PC-3 (cell line): ENCODE data around the gene DLGAP1. TPM values are rescaled to one million over a fixed set of nuclear protein-coding genes. Genes with fewer than 3 reads are reported as not detected.

Source experiments
- ATAC-seq: fragments of 200-7000 bp; cut with Tn5 transposase; 2 replicates; pipeline ENCODE4 v1.9.1; 2020; ENCODE audit warnings: mild to moderate bottlenecking, moderate library complexity
- BruUV-seq: library from RNA; stranded (reverse); fragments of 400-500 nt; replicated peaks from 2 replicates; lab custom pipeline; 2021; lab: Mats Ljungman, UMichigan
- CTCF ChIA-PET: fragments of 300-600 bp; sonication (Branson Sonifier 250); formaldehyde crosslinking; loops from one replicate; lab custom pipeline; 2022; ENCODE audit warnings: antibody characterized with exemption; lab: Charles Lee
- POLR2A ChIA-PET: fragments of 300-600 bp; sonication (Branson Sonifier 250); formaldehyde crosslinking; loops from one replicate; lab custom pipeline; 2022; ENCODE audit warnings: antibody characterized with exemption; ENCODE audit not compliant: unreplicated experiment; lab: Charles Lee
- DNase-seq: peaks from one replicate; pipeline ENCODE4 v3.0.0-alpha.2; 2015
- H2AFZ ChIP-seq: fragments of 300-600 bp; sonication (generic); 2 replicates; pipeline ENCODE4 v1.6.0; 2016; ENCODE audit warnings: antibody characterized with exemption, low read length
- H3F3A ChIP-seq: fragments of 300-600 bp; sonication (generic); one replicate; pipeline ENCODE4 v1.6.0; 2017; ENCODE audit warnings: antibody characterized with exemption, low read length, control low read depth, mild to moderate bottlenecking; ENCODE audit not compliant: unreplicated experiment
- H3K27ac ChIP-seq: fragments of 300-600 bp; sonication (generic); 2 replicates; pipeline ENCODE4 v1.5.1; 2016; ENCODE audit warnings: mild to moderate bottlenecking, low read length
- H3K27me3 ChIP-seq: fragments of 300-600 bp; sonication (generic); 2 replicates; pipeline ENCODE4 v1.6.1; 2016; ENCODE audit warnings: low read length, mixed read lengths
- H3K36me3 ChIP-seq: fragments of 300-600 bp; sonication (generic); 2 replicates; pipeline ENCODE4 v1.6.1; 2016; ENCODE audit warnings: low read depth, mixed run types, low read length, mixed read lengths
- H3K4me1 ChIP-seq: fragments of 300-600 bp; sonication (generic); 2 replicates; pipeline ENCODE4 v1.5.1; 2016; ENCODE audit warnings: low read length; ENCODE audit not compliant: insufficient read depth
- H3K4me2 ChIP-seq: fragments of 300-600 bp; sonication (generic); 2 replicates; pipeline ENCODE4 v1.6.0; 2016; ENCODE audit warnings: low read length
- H3K4me3 ChIP-seq: fragments of 300-600 bp; sonication (generic); 2 replicates; pipeline ENCODE4 v1.5.1; 2016; ENCODE audit warnings: mild to moderate bottlenecking, low read length, mixed read lengths
- H3K79me2 ChIP-seq: fragments of 300-600 bp; sonication (generic); 2 replicates; pipeline ENCODE4 v1.6.1; 2017; ENCODE audit warnings: low read length, mixed read lengths
- H3K9ac ChIP-seq: fragments of 300-600 bp; sonication (generic); 2 replicates; pipeline ENCODE4 v1.6.0; 2016; ENCODE audit warnings: mild to moderate bottlenecking, low read length
- H3K9me2 ChIP-seq: fragments of 300-600 bp; sonication (generic); replicated peaks from 2 replicates; pipeline ENCODE4 v1.6.1; 2016; ENCODE audit warnings: mixed run types, low read length, mixed read lengths
- H3K9me3 ChIP-seq: fragments of 300-600 bp; sonication (generic); 2 replicates; pipeline ENCODE4 v1.6.1; 2016; ENCODE audit warnings: low read length, mixed read lengths
- H4K20me1 ChIP-seq: fragments of 300-600 bp; sonication (generic); 2 replicates; pipeline ENCODE4 v1.6.1; 2016; ENCODE audit warnings: low read length, mixed read lengths
- CTCF ChIP-seq: fragments of 300-600 bp; sonication (generic); conservative IDR thresholded peaks from 2 replicates; pipeline ENCODE4 v1.5.1; 2017; ENCODE audit warnings: antibody characterized with exemption, low read depth, mild to moderate bottlenecking, low read length
- EZH2 ChIP-seq: fragments of 300-600 bp; sonication (generic); IDR thresholded peaks from one replicate; pipeline ENCODE4 v1.6.1; 2017; ENCODE audit warnings: antibody characterized with exemption, mild to moderate bottlenecking, low read length; ENCODE audit not compliant: unreplicated experiment
- EZH2phosphoT487 ChIP-seq: fragments of 300-600 bp; sonication (generic); IDR thresholded peaks from 2 replicates; pipeline ENCODE4 v1.6.1; 2018; ENCODE audit warnings: mild to moderate bottlenecking, antibody characterized with exemption, low read length, borderline replicate concordance
- intact Hi-C: fragments of 100-400 bp; cut with micrococcal nuclease; formaldehyde crosslinking; loops from 2 replicates; pipeline ENCODE4 v1.9.0; 2023
- total RNA-seq: library from RNA; depleted of rRNA; stranded (reverse); fragments of >200 nt; gene quantifications from 2 replicates; pipeline ENCODE4 v1.2.3, GENCODE V29; 2014

The DLGAP1 gene
- total RNA-seq, 1 experiment from 2014 or later: not detected

- ChIA-PET CTCF (no interaction called here), POLR2A (no interaction called here)
- intact Hi-C loops: no loop called here
- Histone ChIP-seq H4K20me1 (no peaks in the 10 kb centered on the region), H3K9ac (no peak overlapping the region), H3K4me2 (no peak overlapping the region), H3K36me3 (no peaks in the 10 kb centered on the region), H3F3A (no peaks in the 10 kb centered on the region), H3K27me3 (no peaks in the 10 kb centered on the region), H3K79me2 (no peaks in the 10 kb centered on the region), H3K9me3 (no peaks in the 10 kb centered on the region; the same call in 1 of the 2 replicates), H3K9me2 (no peaks in the 10 kb centered on the region), H3K4me3 (no peak overlapping the region), H3K4me1 (no peaks in the 10 kb centered on the region), H2AFZ (no peak overlapping the region), H3K27ac (no peak overlapping the region)
- no peak for ATAC-seq
- BruUV-seq: no TSS peak
- DNase-seq: no peak
- TF ChIP-seq CTCF (no peak), EZH2phosphoT487 (no peak), EZH2 (no peak)
Observed at GRCh38 chr18:4119813-4120212, 335.3 kb downstream of the DLGAP1 start.

- intact Hi-C loops: no loop called here
- DNase-seq: no peak
- no peak overlapping the region for H3K4me2 ChIP-seq
- TF ChIP-seq EZH2 (no peak), CTCF (no peak), EZH2phosphoT487 (no peak)
- CTCF ChIA-PET: no interaction called here
- peaks cover 5% of the 10 kb centered on the region; the same call in 1 of the 2 replicates for H3K9me3 ChIP-seq
- POLR2A ChIA-PET: no interaction called here
- no peaks in the 10 kb centered on the region for H4K20me1 ChIP-seq
- no peak for ATAC-seq
- H3K4me1 ChIP-seq: no peaks in the 10 kb centered on the region
- H3F3A ChIP-seq: no peaks in the 10 kb centered on the region
- H3K36me3 ChIP-seq: no peaks in the 10 kb centered on the region
- no peak overlapping the region for H2AFZ ChIP-seq
- no peak overlapping the region for H3K9ac ChIP-seq
- H3K79me2 ChIP-seq: no peaks in the 10 kb centered on the region
- no peaks in the 10 kb centered on the region for H3K9me2 ChIP-seq
- H3K27ac ChIP-seq: no peak overlapping the region
- H3K4me3 ChIP-seq: no peak overlapping the region
- no peaks in the 10 kb centered on the region for H3K27me3 ChIP-seq
- no TSS peak for BruUV-seq
Observed at GRCh38 chr18:4119127-4119648, 335.9 kb downstream of the DLGAP1 start.

GRCh38 chr18:4108016-4108415, 347.1 kb downstream of the DLGAP1 start:
- no peaks in the 10 kb centered on the region for H3K27me3 ChIP-seq
- no peaks in the 10 kb centered on the region for H3K9me2 ChIP-seq
- H3K4me2 ChIP-seq: no peak overlapping the region
- no peak for DNase-seq
- ChIA-PET POLR2A (no interaction called here), CTCF (no interaction called here)
- no peak for ATAC-seq
- H3F3A ChIP-seq: no peaks in the 10 kb centered on the region
- TF ChIP-seq EZH2 (no peak), EZH2phosphoT487 (no peak), CTCF (no peak)
- H3K27ac ChIP-seq: no peak overlapping the region
- H4K20me1 ChIP-seq: no peaks in the 10 kb centered on the region
- H3K9me3 ChIP-seq: peaks cover 11% of the 10 kb centered on the region; the same call in 1 of the 2 replicates
- no peak overlapping the region for H3K4me3 ChIP-seq
- BruUV-seq: no TSS peak
- H3K9ac ChIP-seq: no peak overlapping the region
- H3K79me2 ChIP-seq: no peaks in the 10 kb centered on the region
- intact Hi-C loops: no loop called here
- no peak overlapping the region for H2AFZ ChIP-seq
- no peaks in the 10 kb centered on the region for H3K4me1 ChIP-seq
- H3K36me3 ChIP-seq: no peaks in the 10 kb centered on the region
